HFF-Myc (cell line): ENCODE results near the gene FLOT1.

ENCODE experiments used
- DNase-seq: peaks from one replicate; pipeline ENCODE4 v3.0.0-alpha.2; 2011; ENCODE audit warnings: low read depth; ENCODE audit errors: extremely low read depth
- H3K4me3 ChIP-seq: replicated peaks from 2 replicates; pipeline ENCODE4 v1.5.1; 2011; ENCODE audit warnings: low read depth, mild to moderate bottlenecking, control low read depth, low read length
- CTCF ChIP-seq: IDR thresholded peaks from 2 replicates; pipeline ENCODE4 v1.5.1; 2012; ENCODE audit warnings: mild to moderate bottlenecking, low read depth, low read length, control low read depth; ENCODE audit errors: missing control alignments

FLOT1 gene

GRCh38 chr6:30703821-30704220 lies 38.7 kb downstream of the FLOT1 start:
- TF ChIP-seq CTCF, result no peak
- no peak for DNase-seq

DNA sequence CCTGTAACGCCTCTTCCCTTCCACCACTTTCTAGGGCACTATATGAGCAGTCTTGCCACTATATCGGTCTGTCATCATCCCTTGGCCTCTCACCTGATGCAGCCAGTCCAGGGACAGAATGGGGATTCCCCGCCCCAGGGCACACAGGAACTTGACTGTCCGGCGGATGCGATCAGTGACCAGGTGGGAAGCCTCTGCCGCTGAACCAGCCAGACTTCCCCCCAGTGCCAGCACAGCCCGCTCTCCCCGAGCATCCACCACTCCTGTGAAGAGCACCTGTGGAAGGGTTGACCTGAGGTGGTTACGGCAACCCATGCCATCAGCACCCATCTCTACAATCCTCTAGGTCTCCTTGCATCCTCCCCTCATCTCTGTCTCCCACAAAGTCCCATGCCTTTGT lies 39.5 kb downstream of the FLOT1 start:
- DNase-seq, result no peak
- no peak for TF ChIP-seq CTCF
- H3K4me3 ChIP-seq, result no peak overlapping the region

More at GRCh38 chr6:30703821-30704220, 38.7 kb downstream of the FLOT1 start:
- no peak overlapping the region for H3K4me3 ChIP-seq

- H3K4me3 ChIP-seq, result no peak overlapping the region
- no peak for DNase-seq
- TF ChIP-seq CTCF, result no peak
Measured at GRCh38 chr6:30700340-30700739, 42.1 kb downstream of the FLOT1 start.

GRCh38 chr6:30696432-30696831 lies 46.1 kb downstream of the FLOT1 start:
- H3K4me3 ChIP-seq, result no peak overlapping the region
- DNase-seq, result no peak
- TF ChIP-seq CTCF, result no peak

- peak overlapping the region; percentile 56 for H3K4me3 ChIP-seq
- DNase-seq, result no peak
- TF ChIP-seq CTCF, result no peak
Measured at GRCh38 chr6:30691208-30691847, 51.2 kb downstream of the FLOT1 start.

GRCh38 chr6:30690403-30691207 lies 51.9 kb downstream of the FLOT1 start, which contains the start of gene NRM:
TSS of gene NRM (minus strand) at chr6:30690984. CDS start at chr6:30690974, 10 bp downstream.
- TF ChIP-seq CTCF, result no peak
- peak; percentile 72 for DNase-seq
- H3K4me3 ChIP-seq, result peak within 1 kb of the TSS; percentile 56
